Psoas muscle (tissue), 8 donors: Measurements from ENCODE around the gene TMEM106C. TPM values are rescaled to one million over a fixed set of nuclear protein-coding genes. Genes with fewer than 3 reads are reported as not detected.

ENCODE experiments used
- ATAC-seq, 4 donors: fragments of 200-7000 bp; cut with Tn5 transposase; one replicate each; pipeline ENCODE4 v1.9.1; 2020; ENCODE audit warnings: moderate library complexity in 3 of 4, mild to moderate bottlenecking in 2 of 4
- DNase-seq, 2 donors: peaks; one replicate each; pipeline ENCODE4 v3.0.0-alpha.2; 2020
- H3K27ac ChIP-seq: fragments of 200-600 bp; one replicate; pipeline ENCODE4 v1.8.0; 2022
- H3K27me3 ChIP-seq, 3 donors: fragments of 200-600 bp in 1 of 3; one replicate each; pipeline versions ENCODE4 v1.6.1 to v1.8.0; 2013 to 2022; ENCODE audit warnings: low read length in 2 of 3, mild to moderate bottlenecking in 2 of 3, moderate library complexity in 1 of 3; ENCODE audit not compliant: insufficient read depth in 3 of 3
- H3K36me3 ChIP-seq, 2 donors: fragments of 200-600 bp in 1 of 2; one replicate each; pipeline versions ENCODE4 v1.6.1 to v1.8.0; 2013 to 2022; ENCODE audit warnings: low read depth in 1 of 2, mild to moderate bottlenecking in 1 of 2, moderate library complexity in 1 of 2; ENCODE audit not compliant: insufficient read depth in 1 of 2
- H3K4me1 ChIP-seq: fragments of 200-600 bp; one replicate; pipeline ENCODE4 v1.8.0; 2022
- H3K4me3 ChIP-seq: fragments of 200-600 bp; one replicate; pipeline ENCODE4 v1.8.0; 2022; ENCODE audit warnings: mild to moderate bottlenecking
- H3K9me3 ChIP-seq: fragments of 200-600 bp; one replicate; pipeline ENCODE4 v1.8.0; 2022
- CTCF ChIP-seq: fragments of 200-600 bp; IDR thresholded peaks from one replicate; pipeline ENCODE4 v1.8.0; 2022; ENCODE audit warnings: antibody characterized with exemption
- WGBS, 3 donors: extraction: QIAGEN DNeasy Blood & Tissue Kit; methylation state at CpG; one replicate each; pipeline versions ENCODE4 v1.1.6 to v1.1.7; 2013; 5-methylcytosine and 5-hydroxymethylcytosine counted together
- intact Hi-C, 2 donors: fragments of 100-400 bp; cut with DNase I; formaldehyde crosslinking; loops; one replicate each; pipeline versions ENCODE4 v1.11.0 to v1.14.2; 2022
- long read RNA-seq, 2 donors: library from polyadenylated mRNA; unstranded; transcript quantifications; one replicate each; pipeline ENCODE4 v2.0.0, GENCODE V29; 2021
- polyA plus RNA-seq, 3 donors: library from polyadenylated mRNA; stranded (reverse); fragments of 200-250 nt; gene quantifications; one replicate each; pipeline ENCODE4 v1.2.3, GENCODE V29; 2013
- total RNA-seq, 4 donors: library from RNA; stranded (reverse); fragmentation: NEBNext Ultra II Directional in 2 of 4; extraction: Animal tissue kit (Norgen Biotek cat#: 25700) in 2 of 4; gene quantifications; one replicate each; pipeline versions ENCODE4 v1.2.1 to v1.2.4, GENCODE V29; 2021 to 2023
- donor health status: healthy with polysubstance abuse.
- donor health status: DM: no; HTN: no; CAD: no; lungs with moderate emphysema.
- donor health status: Bipolar disorder and iron deficiency.
- donor health status: healthy.
- donor health status: DM: yes; HTN: yes; CAD: no.
- donor health status: DM: no; HTN: no; CAD: no.
- donor health status: DM: no; HTN: no; CAD: no.
- donor health status: DM: yes; HTN: yes; CAD: no.

Gene TMEM106C
- total RNA-seq (10 to 100 TPM in 3 of 4 donors, 1 to 10 TPM in 1; 7.7 to 15.8 (median 12.6) TPM), polyA plus RNA-seq (10 to 100 TPM; 14.3 to 33.4 (median 14.7) TPM)
- long read RNA-seq, donor 1, transcript TMEM106C-201 (8 exons, 1,394 nt), result major isoform, 7 of 12 reads
- long read RNA-seq, donor 1, partial matches to known transcripts, result 1 of 12 reads
- long read RNA-seq, donor 1, other reads (novel, unspliced or antisense), result 1 of 12 reads
- long read RNA-seq, donor 2, transcript TMEM106C-220 (8 exons, 810 nt), result major isoform, 5 of 15 reads
- long read RNA-seq, donor 2, partial matches to known transcripts, result 1 of 15 reads
- long read RNA-seq, donor 2, other reads (novel, unspliced or antisense), result 4 of 15 reads

- ATAC-seq (peak; percentile 96 to 99 (median 98)), DNase-seq (peak; percentile 91 to 96)
- H3K27ac ChIP-seq, result peak within 1 kb of the TSS; percentile 54
- 0 to 1% (median 1%) methylated on average over 56 to 59 of the region's 59 CpGs for WGBS, 3 donors
- H3K27me3 ChIP-seq, result no peaks in the 10 kb centered on the region
- intact Hi-C loops, result loop anchor here (2.0 to 10.0 kb wide), 4 partner anchors 37 to 211 kb away; no protein-coding TSS in a partner anchor
- peaks cover 15% of the 10 kb centered on the region for H3K4me1 ChIP-seq
- no peaks in the 10 kb centered on the region for H3K9me3 ChIP-seq
- TF ChIP-seq CTCF, result peak; percentile 95
- peak within 1 kb of the TSS; percentile 94 for H3K4me3 ChIP-seq
- peaks cover 2 to 37% of the 10 kb centered on the region in 2 donors for H3K36me3 ChIP-seq
Observed at GRCh38 chr12:47963340-47964040, at the start of gene TMEM106C. Gene TMEM106C, plus strand, starts transcription at chr12:47963596. Its CDS starts 641 bp downstream, at chr12:47964237.

- 53 to 62% (median 61%) methylated on average over 6 of the region's 6 CpGs for WGBS, 3 donors
- H3K4me1 ChIP-seq, result no peaks in the 10 kb centered on the region
- intact Hi-C loops, result no loop called here
- H3K27me3 ChIP-seq, result no peaks in the 10 kb centered on the region
- no peaks in the 10 kb centered on the region for H3K36me3 ChIP-seq
- H3K27ac ChIP-seq, result no peak overlapping the region
- no peaks in the 10 kb centered on the region for H3K9me3 ChIP-seq
- DNase-seq (no peak), ATAC-seq (no peak)
- no peak overlapping the region for H3K4me3 ChIP-seq
- no peak for TF ChIP-seq CTCF
Observed at GRCh38 chr12:47920913-47921312, 42.5 kb upstream of the TMEM106C start.

- intact Hi-C loops, result no loop called here
- no peak overlapping the region for H3K4me3 ChIP-seq
- TF ChIP-seq CTCF, result no peak
Observed at GRCh38 chr12:47921907-47922306, 41.5 kb upstream of the TMEM106C start.

GRCh38 chr12:47927346-47927745 lies 36.0 kb upstream of the TMEM106C start:
- WGBS, 3 donors, result 72 to 90% (median 87%) methylated on average over 3 of the region's 3 CpGs
- DNase-seq (no peak), ATAC-seq (no peak)
- intact Hi-C loops, result no loop called here
- TF ChIP-seq CTCF, result no peak
- Histone ChIP-seq H3K27ac (no peak overlapping the region), H3K4me3 (no peak overlapping the region), H3K27me3 (no peaks in the 10 kb centered on the region), H3K4me1 (no peaks in the 10 kb centered on the region), H3K36me3 (no peaks in the 10 kb centered on the region), H3K9me3 (no peaks in the 10 kb centered on the region)

More at GRCh38 chr12:47921907-47922306, 41.5 kb upstream of the TMEM106C start:
- no peak for ATAC-seq
- Histone ChIP-seq H3K27ac (no peak overlapping the region), H3K4me1 (no peaks in the 10 kb centered on the region), H3K36me3 (no peaks in the 10 kb centered on the region), H3K9me3 (no peaks in the 10 kb centered on the region), H3K27me3 (no peaks in the 10 kb centered on the region)
- WGBS, 3 donors, result 70 to 75% (median 74%) methylated on average over 1 of the region's 1 CpG
- DNase-seq, result no peak
